Muscle layer of duodenum (tissue), 2 donors: ENCODE results near the gene CBX8.

ENCODE experiments used
- H3K27ac ChIP-seq: one replicate; pipeline ENCODE4 v1.7.0; 2013; ENCODE audit warnings: mild to moderate bottlenecking, low read length
- H3K27me3 ChIP-seq: one replicate; pipeline ENCODE4 v1.7.0; 2013; ENCODE audit warnings: low read depth, mild to moderate bottlenecking, control low read depth, low read length
- H3K36me3 ChIP-seq, 2 donors: one replicate each; pipeline ENCODE4 v1.7.0; 2013; ENCODE audit warnings: low read length in 2 of 2, control low read depth in 1 of 2, mild to moderate bottlenecking in 1 of 2; ENCODE audit not compliant: insufficient read depth in 2 of 2, control insufficient read depth in 1 of 2
- H3K4me1 ChIP-seq, 2 donors: one replicate each; pipeline ENCODE4 v1.7.0; 2013; ENCODE audit warnings: low read length in 2 of 2, mild to moderate bottlenecking in 2 of 2, control low read depth in 1 of 2, moderate library complexity in 1 of 2; ENCODE audit not compliant: insufficient read depth in 2 of 2, control insufficient read depth in 1 of 2
- H3K4me3 ChIP-seq, 2 donors: one replicate each; pipeline ENCODE4 v1.7.0; 2013; ENCODE audit warnings: low read length in 2 of 2, low read depth in 1 of 2, mild to moderate bottlenecking in 1 of 2
- H3K9me3 ChIP-seq, 2 donors: one replicate each; pipeline ENCODE4 v1.7.0; 2013; ENCODE audit warnings: low read length in 2 of 2, control low read depth in 1 of 2, mild to moderate bottlenecking in 1 of 2; ENCODE audit not compliant: control insufficient read depth in 1 of 2
- donor health status: healthy.

CBX8 gene

DNA sequence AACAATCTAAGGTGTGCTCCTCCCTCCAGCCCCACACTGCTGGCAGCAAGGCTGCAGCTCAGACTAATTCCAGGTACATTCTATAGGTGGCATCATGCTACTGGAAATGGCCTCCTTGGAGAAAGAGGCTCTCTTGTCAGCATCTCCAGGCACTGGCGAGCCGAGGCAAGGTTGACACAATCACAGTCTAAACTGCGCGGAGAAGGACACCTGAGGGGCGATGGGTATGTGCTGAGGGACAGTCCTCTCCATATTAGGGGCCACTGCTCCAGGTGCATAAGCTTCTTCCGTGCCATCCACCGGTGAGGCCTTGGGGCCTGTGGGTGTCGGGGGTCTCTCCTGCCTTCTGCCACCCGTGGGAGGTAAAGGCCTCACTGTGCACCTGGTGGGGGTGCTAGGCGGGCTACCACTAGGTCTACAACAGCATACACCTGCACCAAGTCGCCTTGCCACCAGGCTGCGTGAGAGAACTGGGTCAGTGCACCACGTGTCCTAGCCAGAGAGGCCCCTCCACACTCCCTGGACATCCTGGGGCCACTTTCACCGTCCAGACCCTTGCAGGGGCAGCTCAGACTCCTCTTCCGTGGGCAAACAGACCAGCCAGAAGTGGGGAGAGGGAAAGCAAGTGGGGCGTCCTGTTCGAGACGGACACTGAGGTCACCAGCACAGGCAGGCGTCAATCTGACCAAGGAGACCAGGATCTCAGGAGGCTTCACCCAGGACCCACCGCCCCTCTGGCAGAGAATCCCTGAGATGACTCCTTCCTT lies 12.1 kb upstream of the CBX8 start:
- Histone ChIP-seq H3K36me3 (no peaks in the 10 kb centered on the region), H3K4me1 (peaks cover 0 to 30% of the 10 kb centered on the region in 2 donors), H3K27me3 (peaks cover 77% of the 10 kb centered on the region), H3K9me3 (no peaks in the 10 kb centered on the region), H3K27ac (no peak overlapping the region), H3K4me3 (no peak overlapping the region)

GRCh38 chr17:79806863-79807720 lies 10.2 kb upstream of the CBX8 start:
- H3K4me1 ChIP-seq: peaks cover 0 to 30% of the 10 kb centered on the region in 2 donors
- H3K4me3 ChIP-seq: no peak overlapping the region
- H3K9me3 ChIP-seq: peaks cover 0 to 3% of the 10 kb centered on the region in 2 donors
- no peak overlapping the region for H3K27ac ChIP-seq
- no peaks in the 10 kb centered on the region for H3K36me3 ChIP-seq
- H3K27me3 ChIP-seq: peaks cover 87% of the 10 kb centered on the region

DNA sequence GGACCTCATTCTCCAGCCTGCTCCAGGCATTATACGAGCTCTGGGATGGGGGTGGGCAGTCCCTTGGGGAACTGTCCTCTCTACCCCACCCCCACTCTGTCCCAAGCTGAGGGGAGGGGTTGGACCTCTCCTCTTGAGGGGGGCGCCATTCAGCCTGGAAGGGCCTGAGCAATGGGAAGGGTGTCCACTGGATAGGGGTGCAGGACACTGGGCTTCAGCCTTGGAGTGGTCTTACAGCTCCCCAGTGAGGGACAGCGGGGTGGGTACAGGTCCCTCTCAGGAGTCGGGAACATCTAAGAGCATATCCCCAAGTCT lies 9.5 kb upstream of the CBX8 start:
- Histone ChIP-seq H3K36me3 (no peaks in the 10 kb centered on the region), H3K9me3 (peaks cover 0 to 3% of the 10 kb centered on the region in 2 donors), H3K27ac (no peak overlapping the region), H3K4me3 (no peak overlapping the region), H3K4me1 (peaks cover 0 to 24% of the 10 kb centered on the region in 2 donors), H3K27me3 (peaks cover 87% of the 10 kb centered on the region)

GRCh38 chr17:79804856-79805696 lies 8.2 kb upstream of the CBX8 start:
- Histone ChIP-seq H3K36me3 (no peaks in the 10 kb centered on the region), H3K4me3 (no peak overlapping the region), H3K9me3 (peaks cover 0 to 3% of the 10 kb centered on the region in 2 donors), H3K27me3 (peaks cover 93% of the 10 kb centered on the region), H3K4me1 (peaks cover 0 to 24% of the 10 kb centered on the region in 2 donors), H3K27ac (no peak overlapping the region)

GRCh38 chr17:79803997-79804855 lies 7.3 kb upstream of the CBX8 start:
- Histone ChIP-seq H3K4me3 (no peak overlapping the region), H3K9me3 (peaks cover 0 to 3% of the 10 kb centered on the region in 2 donors), H3K4me1 (peaks cover 0 to 29% of the 10 kb centered on the region in 2 donors), H3K27ac (no peak overlapping the region), H3K36me3 (no peaks in the 10 kb centered on the region), H3K27me3 (peaks cover 99% of the 10 kb centered on the region)

GRCh38 chr17:79803421-79803996 lies 6.6 kb upstream of the CBX8 start:
- Histone ChIP-seq H3K36me3 (no peaks in the 10 kb centered on the region), H3K9me3 (peaks cover 0 to 3% of the 10 kb centered on the region in 2 donors), H3K4me1 (peaks cover 3 to 36% of the 10 kb centered on the region in 2 donors), H3K4me3 (no peak overlapping the region), H3K27ac (no peak overlapping the region), H3K27me3 (peaks cover 99% of the 10 kb centered on the region)

DNA sequence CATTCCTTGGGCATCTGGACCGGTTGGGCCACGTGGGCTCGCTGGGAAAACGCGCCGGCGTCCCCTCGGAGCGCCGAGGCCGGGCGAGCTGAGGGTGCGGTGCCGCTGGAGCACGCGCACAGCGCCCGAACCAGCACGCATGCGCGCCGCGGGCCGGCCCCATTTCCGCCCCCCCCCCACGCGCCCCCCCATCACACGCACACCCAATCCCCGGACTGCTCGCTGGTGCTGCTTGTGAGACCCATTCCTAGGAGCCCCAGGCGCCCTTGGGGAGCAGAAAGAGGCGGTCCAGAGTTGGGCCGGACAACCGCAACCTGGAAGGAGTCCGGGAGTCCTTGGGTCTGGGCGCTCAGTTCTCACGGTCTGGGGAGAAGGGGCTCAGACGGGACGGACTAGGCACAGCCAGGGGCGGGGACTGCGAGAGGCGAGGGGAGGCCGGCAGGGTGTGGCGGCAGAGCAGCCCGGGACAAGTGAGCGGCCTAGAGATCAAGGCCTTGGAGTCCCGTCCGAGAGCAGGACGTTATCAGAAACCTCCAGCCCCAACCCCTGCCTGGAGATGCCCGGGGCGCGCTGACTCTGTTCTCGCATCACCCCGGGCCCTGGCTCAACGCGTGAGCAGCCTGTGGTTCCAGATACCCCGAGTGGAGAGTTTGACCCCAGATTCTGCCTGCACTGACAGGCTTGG lies 6.0 kb upstream of the CBX8 start:
- no peak overlapping the region for H3K4me3 ChIP-seq
- H3K27ac ChIP-seq: no peak overlapping the region
- peaks cover 96% of the 10 kb centered on the region for H3K27me3 ChIP-seq
- peaks cover 5 to 42% of the 10 kb centered on the region in 2 donors for H3K4me1 ChIP-seq
- no peaks in the 10 kb centered on the region for H3K36me3 ChIP-seq
- peaks cover 0 to 3% of the 10 kb centered on the region in 2 donors for H3K9me3 ChIP-seq

GRCh38 chr17:79802039-79802735 lies 5.3 kb upstream of the CBX8 start:
- Histone ChIP-seq H3K4me1 (peaks cover 5 to 45% of the 10 kb centered on the region in 2 donors), H3K9me3 (peaks cover 0 to 3% of the 10 kb centered on the region in 2 donors), H3K27me3 (peaks cover 90% of the 10 kb centered on the region), H3K27ac (no peak overlapping the region), H3K36me3 (no peaks in the 10 kb centered on the region), H3K4me3 (no peak overlapping the region)

DNA sequence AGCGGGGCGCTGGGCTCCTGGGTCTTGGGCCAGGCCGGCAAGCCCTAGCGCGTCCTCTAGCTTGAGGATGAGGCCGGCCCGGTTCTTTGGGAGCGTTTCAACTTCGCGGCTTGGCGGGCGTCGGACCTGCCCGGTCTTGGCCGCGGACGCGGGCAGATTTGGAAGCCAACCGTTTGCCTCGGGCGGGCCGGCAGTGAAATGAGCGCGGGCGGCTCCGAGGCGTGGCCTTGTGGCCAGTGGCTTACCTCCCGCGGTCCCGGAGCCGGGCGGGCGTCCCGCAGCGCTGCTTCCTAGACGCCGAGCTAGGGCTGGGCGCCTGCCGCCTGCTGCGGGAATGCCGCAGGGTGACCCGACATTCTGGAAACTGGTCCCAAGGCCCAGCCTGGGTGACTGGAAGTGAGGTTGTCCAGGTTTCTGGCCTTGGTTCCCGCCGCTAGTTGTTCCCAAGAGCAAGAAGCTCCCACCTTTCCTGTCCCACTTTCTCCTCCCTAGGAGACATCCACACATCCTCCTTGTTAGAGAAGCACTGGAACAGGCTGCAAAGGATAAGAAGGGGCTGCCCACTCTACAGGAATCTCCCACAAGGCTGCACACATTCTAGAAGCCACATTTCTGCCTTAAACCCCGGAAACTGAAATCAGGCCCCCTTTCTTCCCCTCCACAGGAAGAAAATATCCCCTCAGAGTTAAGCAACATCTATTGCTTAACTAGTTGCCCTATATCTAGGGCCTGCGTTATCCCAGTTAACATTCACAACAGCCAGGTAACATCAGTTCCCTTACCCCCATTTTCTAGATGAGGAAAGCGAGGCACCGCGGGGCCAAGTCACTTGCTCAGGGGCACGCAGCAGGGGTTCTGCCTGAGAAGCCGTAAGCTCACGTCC lies 4.5 kb upstream of the CBX8 start:
- Histone ChIP-seq H3K36me3 (no peaks in the 10 kb centered on the region), H3K27me3 (peaks cover 82% of the 10 kb centered on the region), H3K9me3 (peaks cover 0 to 3% of the 10 kb centered on the region in 2 donors), H3K4me1 (peaks cover 5 to 49% of the 10 kb centered on the region in 2 donors), H3K27ac (no peak overlapping the region), H3K4me3 (no peak overlapping the region)
